CD14-positive monocyte (primary cell): ENCODE results near the gene EMILIN2. TPM values are rescaled to one million over a fixed set of nuclear protein-coding genes. Genes with fewer than 3 reads are reported as not detected.

Experiments
- DNase-seq, 3 donors: peaks; one replicate each; pipeline ENCODE4 v3.0.0-alpha.2; 2011 to 2022
- H2AFZ ChIP-seq: 2 replicates; pipeline ENCODE4 v1.6.0; 2012; ENCODE audit warnings: mild to moderate bottlenecking, low read depth, low read length, inconsistent platforms; ENCODE audit not compliant: insufficient read depth, poor library complexity, severe bottlenecking
- H3K27ac ChIP-seq, 2 donors: 1 replicate in 1 of 2; 2 replicates in 1 of 2; pipeline ENCODE4 v1.5.1; 2012 to 2013; ENCODE audit warnings: low read length in 2 of 2, control low read depth in 1 of 2, inconsistent platforms in 1 of 2, low read depth in 1 of 2, mild to moderate bottlenecking in 1 of 2
- H3K27me3 ChIP-seq, 2 donors: one replicate each; pipeline versions ENCODE4 v1.6.0 to v1.6.1; 2011 to 2013; ENCODE audit warnings: low read length in 2 of 2; ENCODE audit not compliant: control insufficient read depth in 2 of 2, insufficient read depth in 2 of 2
- H3K36me3 ChIP-seq, 2 donors: replicated peaks in 1 of 2; 1 replicate in 1 of 2; 2 replicates in 1 of 2; pipeline versions ENCODE4 v1.5.1 to v1.6.1; 2012 to 2013; ENCODE audit warnings: low read length in 2 of 2, control low read depth in 1 of 2, inconsistent platforms in 1 of 2, mild to moderate bottlenecking in 1 of 2; ENCODE audit not compliant: insufficient read depth in 2 of 2, control insufficient read depth in 1 of 2
- H3K4me1 ChIP-seq, 2 donors: 1 replicate in 1 of 2; 2 replicates in 1 of 2; pipeline versions ENCODE4 v1.5.1 to v1.6.1; 2012 to 2013; ENCODE audit warnings: low read length in 2 of 2, control low read depth in 1 of 2, inconsistent platforms in 1 of 2, mild to moderate bottlenecking in 1 of 2, moderate library complexity in 1 of 2; ENCODE audit not compliant: insufficient read depth in 2 of 2, control insufficient read depth in 1 of 2
- H3K4me2 ChIP-seq: replicated peaks from 2 replicates; pipeline ENCODE3; 2012; ENCODE audit warnings: low read length, moderate library complexity, mild to moderate bottlenecking; ENCODE audit not compliant: poor library complexity, severe bottlenecking; ENCODE audit errors: extremely low read depth
- H3K4me3 ChIP-seq, 3 experiments: fragments of 200-600 bp in 1 of 3; sonication (generic) in 1 of 3; replicated peaks in 1 of 3; 1 replicate in 2 of 3; 2 replicates in 1 of 3; pipeline ENCODE4 v1.5.1; 2011 to 2013; ENCODE audit warnings: low read length in 3 of 3, mild to moderate bottlenecking in 3 of 3, control low read depth in 2 of 3, low read depth in 2 of 3, inconsistent platforms in 1 of 3, moderate library complexity in 1 of 3
- H3K79me2 ChIP-seq: 2 replicates; pipeline ENCODE4 v1.6.0; 2012; ENCODE audit warnings: mild to moderate bottlenecking, control low read depth, inconsistent platforms, low read length, moderate library complexity; ENCODE audit not compliant: insufficient read depth
- H3K9ac ChIP-seq: 2 replicates; pipeline ENCODE4 v1.6.0; 2017; ENCODE audit warnings: low read length, mild to moderate bottlenecking; ENCODE audit not compliant: insufficient read depth, poor library complexity, severe bottlenecking
- H3K9me3 ChIP-seq, 2 donors: replicated peaks in 1 of 2; 1 replicate in 1 of 2; 2 replicates in 1 of 2; pipeline versions ENCODE4 v1.5.1 to v1.6.1; 2012 to 2013; ENCODE audit warnings: low read length in 2 of 2, control low read depth in 1 of 2; ENCODE audit not compliant: control insufficient read depth in 1 of 2, insufficient read depth in 1 of 2
- H4K20me1 ChIP-seq: 2 replicates; pipeline ENCODE4 v1.6.0; 2012; ENCODE audit warnings: mild to moderate bottlenecking, low read length, control low read depth, moderate library complexity; ENCODE audit not compliant: insufficient read depth
- H3K27ac Mint-ChIP-seq, 7 donors: one replicate each; pipeline ENCODE4 v1.8.0; 2020; ENCODE audit warnings: mild to moderate bottlenecking in 7 of 7, mixed read lengths in 7 of 7, moderate library complexity in 6 of 7, inconsistent platforms in 2 of 7
- H3K27me3 Mint-ChIP-seq, 3 donors: one replicate each; pipeline ENCODE4 v1.8.0; 2021 to 2022; ENCODE audit warnings: low read depth in 3 of 3, mild to moderate bottlenecking in 3 of 3, mixed read lengths in 3 of 3, moderate library complexity in 3 of 3, inconsistent platforms in 1 of 3
- H3K36me3 Mint-ChIP-seq, 2 donors: one replicate each; pipeline ENCODE4 v1.8.0; 2020; ENCODE audit warnings: mixed read lengths in 2 of 2, inconsistent platforms in 1 of 2, mild to moderate bottlenecking in 1 of 2
- H3K4me1 Mint-ChIP-seq: one replicate; pipeline ENCODE4 v1.8.0; 2020; ENCODE audit warnings: mild to moderate bottlenecking, mixed read lengths
- H3K4me3 Mint-ChIP-seq, 2 donors: one replicate each; pipeline ENCODE4 v1.8.0; 2020; ENCODE audit warnings: mild to moderate bottlenecking in 2 of 2, mixed read lengths in 2 of 2, moderate library complexity in 1 of 2
- H3K9me3 Mint-ChIP-seq, 7 donors: one replicate each; pipeline ENCODE4 v1.8.0; 2020 to 2022; ENCODE audit warnings: mixed read lengths in 7 of 7, mild to moderate bottlenecking in 6 of 7, moderate library complexity in 6 of 7, inconsistent platforms in 2 of 7
- CTCF ChIP-seq: fragments of 200-600 bp; IDR thresholded peaks from one replicate; pipeline ENCODE4 v1.8.0; 2022; ENCODE audit warnings: antibody characterized with exemption, mild to moderate bottlenecking
- WGBS: methylation state at CpG from one replicate; pipeline ENCODE4 v1.1.5; 2013; ENCODE audit warnings: missing lambda C conversion rate; ENCODE audit not compliant: insufficient coverage; 5-methylcytosine and 5-hydroxymethylcytosine counted together
- intact Hi-C, 2 donors: fragments of 100-400 bp; cut with micrococcal nuclease; formaldehyde crosslinking; loops; one replicate each; pipeline versions ENCODE4 v1.15.0 to v1.15.1; 2023
- polyA plus RNA-seq, 3 donors: library from polyadenylated mRNA; depleted of rRNA in 1 of 3; unstranded in 2 of 3; stranded (reverse) in 1 of 3; fragments of 300-500 nt in 2 of 3; fragments of >200 nt in 1 of 3; fragmentation: Illumina TruSeq in 2 of 3; gene quantifications; 1 replicate in 2 of 3; 2 replicates in 1 of 3; pipeline ENCODE4 v1.2.3, GENCODE V29; 2012 to 2021

EMILIN2 gene
- polyA plus RNA-seq, 3 donors, result 30.5 to 43.2 (median 33.8) TPM

DNA sequence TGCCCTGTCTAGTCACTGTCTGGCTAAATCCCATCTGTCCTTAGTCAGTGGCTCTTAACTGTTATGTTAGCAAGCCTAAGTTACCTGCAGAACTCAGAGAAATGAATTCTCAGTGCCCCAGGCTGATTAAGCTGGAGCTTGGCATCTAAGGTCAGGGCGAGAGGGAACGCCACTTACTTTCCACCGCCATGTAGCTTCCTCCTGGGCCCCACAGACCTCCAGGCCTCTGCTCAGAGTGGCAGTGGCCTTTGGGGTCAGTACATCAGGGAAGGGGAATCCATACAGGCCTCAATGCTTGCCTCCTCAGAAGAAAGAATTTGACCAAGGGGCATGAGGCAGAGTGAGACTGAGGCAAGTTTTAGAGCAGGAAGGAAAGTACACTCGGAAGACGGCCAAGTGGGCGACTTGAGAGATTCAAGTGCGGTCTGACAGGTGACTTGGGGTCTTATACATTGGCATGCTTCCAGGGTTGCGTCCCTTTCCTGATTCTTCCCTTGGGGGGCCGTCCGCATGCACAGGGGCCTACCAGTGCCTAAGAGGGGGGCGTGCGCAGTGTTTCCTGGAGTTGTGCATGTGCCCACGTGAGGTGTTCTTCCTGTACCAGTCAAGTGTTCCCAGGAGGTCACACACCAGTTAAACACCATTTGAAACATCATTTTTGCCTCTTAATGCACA is 64.1 kb downstream of the EMILIN2 start:
- Mint-ChIP-seq H3K9me3 (no peaks in the 10 kb centered on the region), H3K27me3 (no peaks in the 10 kb centered on the region), H3K27ac (peak overlapping the region in 2 of 7 donors; percentile 84), H3K4me1 (peaks cover 14% of the 10 kb centered on the region), H3K36me3 (peaks cover 70 to 84% of the 10 kb centered on the region in 2 donors), H3K4me3 (no peak overlapping the region)
- H4K20me1 ChIP-seq, result peaks cover 100% of the 10 kb centered on the region
- WGBS, result 93% methylated on average over 12 of the region's 13 CpGs
- TF ChIP-seq CTCF, result no peak
- no peak overlapping the region for H3K9ac ChIP-seq
- no peak overlapping the region for H3K4me2 ChIP-seq
- peaks cover 6 to 17% of the 10 kb centered on the region in 2 donors for H3K4me1 ChIP-seq
- H3K27me3 ChIP-seq, result no peaks in the 10 kb centered on the region
- intact Hi-C loops, result no loop called here
- no peak for DNase-seq
- no peaks in the 10 kb centered on the region for H3K9me3 ChIP-seq
- H2AFZ ChIP-seq, result no peak overlapping the region
- H3K79me2 ChIP-seq, result peaks cover 60% of the 10 kb centered on the region
- H3K4me3 ChIP-seq, result no peak overlapping the region
- peak overlapping the region in 1 of 2 donors; percentile 26 for H3K27ac ChIP-seq
- peaks cover 77 to 84% of the 10 kb centered on the region in 2 donors for H3K36me3 ChIP-seq

GRCh38 chr18:2911533-2911932 is 64.7 kb downstream of the EMILIN2 start:
- no peak overlapping the region for H3K9ac ChIP-seq
- H3K9me3 Mint-ChIP-seq, result no peaks in the 10 kb centered on the region
- DNase-seq, result no peak
- no peaks in the 10 kb centered on the region for H3K27me3 ChIP-seq
- peaks cover 15% of the 10 kb centered on the region for H3K4me1 Mint-ChIP-seq
- peaks cover 6 to 12% of the 10 kb centered on the region in 2 donors for H3K4me1 ChIP-seq
- H3K4me3 ChIP-seq, result no peak overlapping the region
- peak overlapping the region in 2 of 7 donors; percentile 25 to 28 for H3K27ac Mint-ChIP-seq
- no peak overlapping the region for H3K4me2 ChIP-seq
- H3K36me3 ChIP-seq, result peaks cover 83 to 90% of the 10 kb centered on the region in 2 donors
- H3K36me3 Mint-ChIP-seq, result peaks cover 77 to 91% of the 10 kb centered on the region in 2 donors
- no peak overlapping the region for H2AFZ ChIP-seq
- TF ChIP-seq CTCF, result no peak
- H3K27me3 Mint-ChIP-seq, result no peaks in the 10 kb centered on the region
- H3K9me3 ChIP-seq, result no peaks in the 10 kb centered on the region
- intact Hi-C loops, result no loop called here
- peaks cover 100% of the 10 kb centered on the region for H4K20me1 ChIP-seq
- H3K27ac ChIP-seq, result no peak overlapping the region
- 94% methylated on average over 4 of the region's 4 CpGs for WGBS
- H3K4me3 Mint-ChIP-seq, result no peak overlapping the region
- peaks cover 54% of the 10 kb centered on the region for H3K79me2 ChIP-seq
